Activated T-helper 1 cell treated with anti-CD3 and anti-CD28 coated beads, Interleukin-12 subunit alpha, Interleukin-12 subunit beta, Interleukin-2, Interleukin-4 antibody, amounts not matched to agents 30 ng/mL and 10 ng/mL and 1 ng/mL, durations not matched to agents 14 hours and 24 hours and 36 hours (primary cell): ENCODE data around the gene RPL21. TPM values are rescaled to one million over a fixed set of nuclear protein-coding genes. Genes with fewer than 3 reads are reported as not detected.
"Not testable (repeated sequence)": the region's sequence is repeated elsewhere in the genome, so short reads cannot be mapped to it uniquely, and the experiment has no call there.

Source experiments
- DNase-seq: peaks from one replicate; pipeline ENCODE4 v3.0.0; 2021; ENCODE audit warnings: low spot score
- H3K27ac Mint-ChIP-seq: one replicate; pipeline ENCODE4 v1.8.0; 2021; ENCODE audit warnings: mild to moderate bottlenecking, mixed read lengths
- H3K27me3 Mint-ChIP-seq: one replicate; pipeline ENCODE4 v1.8.0; 2022; ENCODE audit warnings: mild to moderate bottlenecking, moderate library complexity, mixed read lengths; ENCODE audit not compliant: insufficient read depth
- H3K36me3 Mint-ChIP-seq: one replicate; pipeline ENCODE4 v1.8.0; 2021; ENCODE audit warnings: low read depth, mixed read lengths
- H3K4me1 Mint-ChIP-seq: one replicate; pipeline ENCODE4 v1.8.0; 2021; ENCODE audit warnings: low read depth, mixed read lengths
- H3K4me3 Mint-ChIP-seq: one replicate; pipeline ENCODE4 v1.8.0; 2021; ENCODE audit warnings: mild to moderate bottlenecking, moderate library complexity, mixed read lengths
- H3K9me3 Mint-ChIP-seq: one replicate; pipeline ENCODE4 v1.8.0; 2021; ENCODE audit warnings: mixed read lengths
- intact Hi-C: fragments of 100-400 bp; cut with micrococcal nuclease; formaldehyde crosslinking; loops from one replicate; pipeline ENCODE4 v1.15.1; 2024
- total RNA-seq: library from RNA; stranded (reverse); gene quantifications from 2 replicates; pipeline ENCODE4 v1.2.3, GENCODE V29; 2022

RPL21 gene
- total RNA-seq, 1 donor from 2014 or later: 1,045 TPM

DNA sequence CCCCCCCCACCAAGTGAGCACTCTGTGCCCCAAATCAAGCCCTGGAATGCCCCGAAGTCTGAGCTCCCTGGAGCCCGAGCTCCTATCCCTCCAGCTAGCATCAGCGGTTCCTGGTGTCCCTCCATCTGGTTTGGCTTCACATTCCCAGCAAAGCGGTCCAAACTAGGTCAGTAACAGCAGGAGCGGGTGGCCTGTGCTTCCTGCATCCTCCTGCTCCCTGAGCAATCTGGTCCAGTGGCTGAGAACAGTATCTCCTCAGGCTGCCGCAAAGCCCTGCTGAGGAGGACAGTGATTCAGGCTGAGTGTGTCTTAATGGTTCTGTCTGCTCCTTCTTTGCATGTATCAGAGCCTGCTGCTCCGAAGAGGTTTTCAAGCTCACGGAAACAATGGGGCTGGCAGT is 45.1 kb downstream of the RPL21 start:
- H3K9me3 Mint-ChIP-seq: no peaks in the 10 kb centered on the region
- peaks cover 1% of the 10 kb centered on the region for H3K27me3 Mint-ChIP-seq
- H3K4me3 Mint-ChIP-seq: no peak overlapping the region
- no peak overlapping the region for H3K27ac Mint-ChIP-seq
- DNase-seq: no peak
- H3K4me1 Mint-ChIP-seq: peaks cover 17% of the 10 kb centered on the region
- H3K36me3 Mint-ChIP-seq: no peaks in the 10 kb centered on the region
- intact Hi-C loops: no loop called here

- no peak for DNase-seq
- intact Hi-C loops: no loop called here
- no peaks in the 10 kb centered on the region for H3K36me3 Mint-ChIP-seq
- H3K9me3 Mint-ChIP-seq: peaks cover 3% of the 10 kb centered on the region
- no peak overlapping the region for H3K4me3 Mint-ChIP-seq
- peaks cover 1% of the 10 kb centered on the region for H3K27me3 Mint-ChIP-seq
- H3K27ac Mint-ChIP-seq: no peak overlapping the region
- peaks cover 15% of the 10 kb centered on the region for H3K4me1 Mint-ChIP-seq
These were observed 47.5 kb downstream of the RPL21 start for GRCh38 chr13:27298849-27299248.

- H3K4me1 Mint-ChIP-seq, H3K4me3 Mint-ChIP-seq, H3K9me3 Mint-ChIP-seq, H3K27ac Mint-ChIP-seq, intact Hi-C loops, H3K36me3 Mint-ChIP-seq, DNase-seq, H3K27me3 Mint-ChIP-seq: not testable (repeated sequence)
These were observed 49.0 kb downstream of the RPL21 start for GRCh38 chr13:27300406-27300805.

DNA sequence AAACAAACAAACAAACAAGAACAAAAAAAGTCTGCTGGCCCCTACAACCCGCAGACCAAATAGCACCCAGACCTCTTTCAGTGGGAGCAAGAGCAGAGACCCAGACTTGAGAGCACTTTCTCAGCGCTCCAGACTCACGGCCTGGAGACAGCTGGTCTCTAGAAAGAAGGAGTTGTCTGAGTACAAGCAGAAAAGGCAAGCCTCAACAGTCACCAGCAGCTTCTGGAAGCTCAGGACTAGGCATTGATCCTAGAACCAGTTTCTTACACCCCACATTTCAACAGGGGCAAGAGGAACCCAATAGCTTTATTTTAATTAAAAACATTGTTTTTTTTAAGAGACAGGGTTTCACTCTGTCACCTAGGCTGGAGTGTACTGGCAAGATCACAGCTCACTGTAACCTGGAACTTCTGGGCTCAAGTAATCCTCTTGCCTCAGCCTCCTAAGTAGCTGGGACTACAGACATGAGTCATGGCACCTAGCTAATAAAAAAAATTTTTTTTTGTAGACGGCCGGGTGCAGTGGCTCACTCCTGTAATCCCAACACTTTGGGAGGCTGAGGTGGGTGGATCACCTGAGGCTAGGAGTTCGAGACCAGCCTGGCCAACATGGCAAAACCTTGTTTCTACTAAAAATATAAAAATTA is 49.7 kb downstream of the RPL21 start:
- intact Hi-C loops: no loop called here
- Mint-ChIP-seq H3K4me3 (no peak overlapping the region), H3K27me3 (peaks cover 1% of the 10 kb centered on the region), H3K4me1 (peaks cover 8% of the 10 kb centered on the region), H3K36me3 (no peaks in the 10 kb centered on the region), H3K27ac (no peak overlapping the region), H3K9me3 (peaks cover 3% of the 10 kb centered on the region)
- no peak for DNase-seq

GRCh38 chr13:27302643-27303262 is 51.4 kb downstream of the RPL21 start:
- Mint-ChIP-seq H3K27me3 (no peaks in the 10 kb centered on the region), H3K9me3 (peaks cover 3% of the 10 kb centered on the region), H3K36me3 (no peaks in the 10 kb centered on the region), H3K4me1 (peaks cover 13% of the 10 kb centered on the region), H3K27ac (no peak overlapping the region), H3K4me3 (no peak overlapping the region)
- DNase-seq: no peak
- intact Hi-C loops: no loop called here

- peaks cover 3% of the 10 kb centered on the region for H3K9me3 Mint-ChIP-seq
- no peak overlapping the region for H3K4me3 Mint-ChIP-seq
- intact Hi-C loops: no loop called here
- H3K27ac Mint-ChIP-seq: no peak overlapping the region
- no peaks in the 10 kb centered on the region for H3K27me3 Mint-ChIP-seq
- H3K4me1 Mint-ChIP-seq: peaks cover 13% of the 10 kb centered on the region
- no peak for DNase-seq
- no peaks in the 10 kb centered on the region for H3K36me3 Mint-ChIP-seq
These were observed 52.7 kb downstream of the RPL21 start for GRCh38 chr13:27304099-27304498.

- H3K36me3 Mint-ChIP-seq: no peaks in the 10 kb centered on the region
- no peak overlapping the region for H3K4me3 Mint-ChIP-seq
- H3K27ac Mint-ChIP-seq: no peak overlapping the region
- H3K27me3 Mint-ChIP-seq: no peaks in the 10 kb centered on the region
- H3K9me3 Mint-ChIP-seq: peaks cover 3% of the 10 kb centered on the region
- peaks cover 13% of the 10 kb centered on the region for H3K4me1 Mint-ChIP-seq
- no peak for DNase-seq
- intact Hi-C loops: no loop called here
These were observed 53.3 kb downstream of the RPL21 start for GRCh38 chr13:27304611-27305010.

Other genes starting within 250 kb of the RPL21 start
- gene USP12, start 79.7 kb upstream of the RPL21 start, total RNA-seq: 45.8 and 49.1 TPM in 2 replicates
- 1.9 and 3.2 TPM in 2 replicates for gene RASL11A, start 19.3 kb downstream of the RPL21 start, total RNA-seq
- gene GTF3A, start 173.1 kb downstream of the RPL21 start, total RNA-seq: 255 and 264 TPM in 2 replicates
- 30.4 and 36.0 TPM in 2 replicates for gene MTIF3, start 199.0 kb downstream of the RPL21 start, total RNA-seq